HG03520 (cell line): ENCODE data around the gene LTBP3.
"Not testable (repeated sequence)": the region's sequence is repeated elsewhere in the genome, so short reads cannot be mapped to it uniquely, and the experiment has no call there.

Experiments
- ATAC-seq: cut with Tn5 transposase; IDR thresholded peaks from one replicate; pipeline ENCODE4 v1.9.1; 2021; ENCODE audit warnings: mild to moderate bottlenecking, moderate library complexity; ENCODE audit not compliant: unreplicated experiment

LTBP3 gene

GRCh38 chr11:65572356-65573051 lies 14.3 kb upstream of the LTBP3 start, which contains the start of gene FAM89B:
TSS of gene FAM89B (plus strand) at chr11:65572538. CDS start at chr11:65572670, 132 bp downstream.
- no peak for ATAC-seq

GRCh38 chr11:65571940-65572339 lies 13.8 kb upstream of the LTBP3 start:
- no peak for ATAC-seq

- no peak for ATAC-seq
These were observed 13.3 kb upstream of the LTBP3 start for GRCh38 chr11:65571420-65571819.

- ATAC-seq, result peak; percentile 63
These were observed 12.1 kb upstream of the LTBP3 start, which contains the start of gene ZNRD2 for GRCh38 chr11:65569973-65570918. TSS of gene ZNRD2 (plus strand) at chr11:65570477. CDS start at chr11:65570492, 15 bp downstream.

- ATAC-seq, result no peak
These were observed 11.2 kb upstream of the LTBP3 start for GRCh38 chr11:65569164-65569972.

- no peak for ATAC-seq
These were observed 7.7 kb upstream of the LTBP3 start for GRCh38 chr11:65565624-65566453.

- ATAC-seq, result not testable (repeated sequence)
These were observed 6.9 kb upstream of the LTBP3 start for GRCh38 chr11:65564879-65565559.

- no peak for ATAC-seq
These were observed 5.4 kb upstream of the LTBP3 start for GRCh38 chr11:65563601-65564000.

- no peak for ATAC-seq
These were observed 4.6 kb upstream of the LTBP3 start for GRCh38 chr11:65562788-65563187.

- no peak for ATAC-seq
These were observed 3.9 kb upstream of the LTBP3 start for GRCh38 chr11:65562020-65562419.

- ATAC-seq, result no peak
These were observed 2.6 kb upstream of the LTBP3 start for GRCh38 chr11:65560555-65561418.

GRCh38 chr11:65559951-65560537 lies 1.9 kb upstream of the LTBP3 start:
- no peak for ATAC-seq

- no peak for ATAC-seq
These were observed 1.4 kb upstream of the LTBP3 start for GRCh38 chr11:65559535-65559934.

GRCh38 chr11:65558930-65559509 lies 861 bp upstream of the LTBP3 start:
- no peak for ATAC-seq

GRCh38 chr11:65557280-65558001 lies 718 bp downstream of the LTBP3 start:
- ATAC-seq, result no peak

GRCh38 chr11:65556470-65557279 lies 1.5 kb downstream of the LTBP3 start:
- ATAC-seq, result no peak
